ENCODE results near the gene MYO1F. TPM values are rescaled to one million over a fixed set of nuclear protein-coding genes. Genes with fewer than 3 reads are reported as not detected.
"Not testable (repeated sequence)": the region's sequence is repeated elsewhere in the genome, so short reads cannot be mapped to it uniquely, and the experiment has no call there.

The MYO1F gene
- total RNA-seq, 1 experiment from 2014 or later = 0.17 TPM

GRCh38 chr19:8600064-8600463 lies 22.8 kb upstream of the MYO1F start:
- no peak for DNase-seq (ENCODE audit: low spot score)

- DNase-seq (ENCODE audit: low spot score) = no peak
These were observed 18.9 kb upstream of the MYO1F start for GRCh38 chr19:8596168-8596567.

GRCh38 chr19:8595651-8596050 lies 18.4 kb upstream of the MYO1F start:
- DNase-seq (ENCODE audit: low spot score) = no peak

DNA sequence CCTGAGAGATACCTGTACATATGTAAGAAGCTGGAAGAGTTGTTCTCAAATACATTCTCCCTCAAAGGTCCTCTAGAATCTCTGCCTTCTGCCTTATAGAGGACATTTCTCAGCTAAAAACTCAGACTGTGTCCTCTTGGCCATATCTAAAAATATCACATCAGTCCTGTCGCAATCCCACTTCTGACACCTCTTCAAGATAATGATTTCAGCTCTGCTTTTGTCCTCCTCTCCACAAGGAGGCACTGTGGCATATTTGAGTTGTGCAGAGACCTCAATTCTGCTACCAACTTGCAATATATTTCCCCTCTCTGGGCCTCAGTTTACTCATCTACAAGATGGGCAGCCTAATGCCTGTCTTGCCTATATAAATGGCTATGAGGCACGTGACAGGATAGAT lies 16.7 kb upstream of the MYO1F start:
- DNase-seq (ENCODE audit: low spot score) = no peak

GRCh38 chr19:8592231-8593009 lies 15.2 kb upstream of the MYO1F start:
- DNase-seq (ENCODE audit: low spot score) = peak; percentile 86

DNA sequence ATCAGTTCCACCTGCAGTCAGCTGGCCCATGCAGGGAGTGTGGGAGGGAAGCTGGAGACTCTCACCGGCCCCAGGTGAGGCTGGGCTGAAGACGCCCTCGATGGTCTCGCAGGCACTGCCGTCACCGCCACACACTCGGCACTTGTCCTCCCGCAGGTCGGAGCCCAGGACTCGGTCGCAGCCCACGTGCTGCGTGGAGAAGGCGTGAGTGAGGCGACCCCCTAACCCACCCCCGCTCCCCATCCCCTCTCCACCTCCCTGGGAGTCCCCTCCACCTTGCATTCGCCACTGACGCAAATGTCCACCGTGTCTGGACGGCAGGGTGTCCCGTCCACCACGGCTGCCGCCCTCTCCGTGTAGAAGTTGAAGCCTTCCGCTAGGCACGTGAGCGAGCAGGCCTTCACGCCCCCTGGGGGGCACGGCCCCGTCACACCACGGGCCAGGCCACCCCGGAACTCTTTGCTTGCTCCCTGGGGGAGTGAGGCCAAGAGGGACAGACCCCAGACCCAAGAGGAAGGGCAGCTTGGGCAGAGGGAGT lies 12.0 kb upstream of the MYO1F start:
- no peak for DNase-seq (ENCODE audit: low spot score)

- peak; percentile 65 for DNase-seq (ENCODE audit: low spot score)
These were observed 8.9 kb upstream of the MYO1F start for GRCh38 chr19:8585894-8586750.

GRCh38 chr19:8584965-8585893 lies 8.0 kb upstream of the MYO1F start:
- DNase-seq (ENCODE audit: low spot score) = no peak

GRCh38 chr19:8580710-8581281 lies 3.6 kb upstream of the MYO1F start:
- DNase-seq (ENCODE audit: low spot score) = peak; percentile 86

DNA sequence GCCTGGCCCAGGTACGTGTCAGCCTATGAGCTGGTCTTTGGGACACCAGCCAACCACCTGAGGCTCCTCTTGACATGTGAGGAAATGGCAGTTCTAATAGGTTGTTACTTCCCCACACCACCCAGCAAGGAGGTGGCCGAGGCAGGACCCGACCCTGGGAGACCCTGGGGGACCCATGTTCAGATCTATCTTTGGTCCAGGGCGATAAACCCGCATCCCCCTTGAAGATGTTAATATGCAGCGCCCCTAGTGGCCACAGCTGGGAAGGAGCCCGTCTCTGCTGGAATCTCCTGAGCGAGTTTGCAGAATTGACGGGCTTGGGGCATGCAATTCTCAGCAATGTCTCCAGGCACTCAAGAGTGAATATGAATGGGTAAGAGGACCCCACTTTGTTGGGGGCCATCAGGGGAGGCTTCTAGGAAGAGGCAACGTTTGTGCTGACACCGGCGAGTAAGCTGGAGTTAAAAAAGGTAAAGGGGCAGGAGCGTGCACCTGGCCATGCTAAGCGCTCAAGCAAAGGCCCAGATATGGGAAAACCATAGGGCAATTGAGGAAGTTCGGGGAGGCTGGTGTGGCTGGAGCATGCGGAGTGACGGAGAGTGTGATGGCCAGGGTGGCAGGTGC lies 1.5 kb upstream of the MYO1F start:
- peak; percentile 58 for DNase-seq (ENCODE audit: low spot score)

DNA sequence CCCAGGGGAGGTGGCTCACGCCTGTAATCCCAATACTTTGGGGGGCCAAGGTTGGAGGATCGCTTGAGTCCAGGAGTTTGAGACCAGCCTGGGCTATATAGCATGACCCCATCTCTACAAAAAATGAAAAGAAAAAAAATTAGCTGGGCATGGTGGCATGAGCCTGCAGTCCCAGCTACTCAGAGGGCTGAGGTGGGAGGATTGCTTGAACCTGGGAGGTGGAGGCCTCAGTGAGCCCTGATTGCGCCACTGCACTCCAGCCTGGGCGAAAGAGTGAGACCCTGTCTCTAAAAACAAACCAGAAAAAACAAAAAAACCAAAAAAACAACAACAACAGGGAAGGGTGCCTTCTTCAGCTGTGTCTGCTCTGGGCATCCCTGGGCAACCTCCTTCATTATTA lies 499 bp upstream of the MYO1F start:
- no peak for DNase-seq (ENCODE audit: low spot score)

DNA sequence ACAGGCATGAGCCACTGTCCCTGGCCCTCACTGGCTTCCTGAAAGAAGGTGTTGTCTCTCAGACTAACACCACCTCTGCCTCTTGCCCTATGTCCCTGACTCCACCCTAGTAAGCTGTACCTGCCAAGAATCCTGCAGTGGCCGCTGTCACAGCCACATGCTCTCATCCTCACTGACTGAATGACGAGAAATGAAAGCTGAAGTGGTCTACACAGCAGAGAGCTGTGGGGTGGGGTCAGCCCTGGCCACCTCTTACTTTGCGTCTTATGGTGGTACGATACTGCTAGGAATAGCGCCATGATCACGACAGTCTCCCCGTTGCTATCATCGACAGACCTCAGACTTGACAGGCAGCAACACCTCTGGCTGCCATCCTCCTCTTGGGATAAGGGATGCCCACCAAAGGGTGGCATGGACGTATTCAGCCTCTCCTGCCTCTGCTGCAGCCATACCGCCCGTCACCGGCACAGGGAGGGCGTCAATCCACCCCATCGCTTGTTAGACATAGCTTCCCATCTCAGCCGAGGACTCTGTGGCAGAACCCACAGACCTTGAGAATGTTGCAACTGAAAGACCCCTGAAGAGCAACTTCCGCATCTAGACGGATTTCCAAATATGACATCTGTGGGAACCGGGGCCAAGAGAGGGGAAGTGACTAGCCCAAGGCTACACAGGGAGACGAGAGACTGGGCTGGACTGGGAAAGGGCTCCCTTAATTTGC lies 809 bp downstream of the MYO1F start:
- no peak for DNase-seq (ENCODE audit: low spot score)

DNA sequence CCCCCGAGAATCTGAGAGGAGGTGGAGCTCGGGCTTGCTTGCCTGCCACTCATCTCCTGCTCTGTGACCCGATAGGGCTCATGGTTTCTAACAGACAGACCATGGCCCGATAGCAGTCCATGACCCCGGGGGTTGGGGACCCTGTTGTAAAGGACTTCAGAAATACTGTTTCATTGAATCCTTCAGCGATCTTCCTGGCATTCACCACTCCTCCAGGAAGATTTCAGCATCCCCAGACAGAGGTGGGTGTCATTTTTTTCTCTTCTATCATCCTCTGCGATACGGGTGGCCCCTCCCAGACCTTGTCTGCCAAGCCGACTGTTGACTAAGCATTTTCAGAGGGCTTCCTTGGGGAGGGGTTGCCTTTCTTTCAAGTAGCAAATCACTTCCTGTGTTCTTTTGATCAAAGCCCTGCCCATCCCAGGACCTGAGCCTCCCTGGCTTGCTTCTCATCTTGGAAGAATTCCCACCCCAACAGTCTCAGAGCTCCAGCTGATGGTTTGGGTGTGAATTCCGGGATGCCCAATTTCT lies 1.7 kb downstream of the MYO1F start:
- peak; percentile 68 for DNase-seq (ENCODE audit: low spot score)

- DNase-seq (ENCODE audit: low spot score) = not testable (repeated sequence)
These were observed 2.7 kb downstream of the MYO1F start for GRCh38 chr19:8574619-8574922.

DNA sequence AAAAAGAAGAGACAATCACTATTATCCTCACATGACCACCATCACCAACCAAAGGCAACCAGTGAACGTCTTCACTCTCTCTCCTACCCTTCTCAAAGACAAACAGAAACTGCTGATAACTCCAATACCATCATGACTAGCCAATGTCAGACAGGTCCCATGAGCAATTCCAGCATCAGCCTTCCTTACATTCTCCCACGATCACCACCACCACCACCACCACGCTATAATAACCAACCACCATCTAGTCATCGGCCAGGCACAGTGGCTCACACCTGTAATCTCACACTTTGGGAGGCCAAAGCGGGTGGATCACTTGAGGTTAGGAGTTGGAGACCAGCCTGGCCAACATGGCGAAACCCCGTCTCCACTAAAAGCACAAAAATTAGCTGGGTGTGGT lies 3.9 kb downstream of the MYO1F start:
- no peak for DNase-seq (ENCODE audit: low spot score)

- peak; percentile 72 for DNase-seq (ENCODE audit: low spot score)
These were observed 6.2 kb downstream of the MYO1F start for GRCh38 chr19:8571006-8571411.

DNA sequence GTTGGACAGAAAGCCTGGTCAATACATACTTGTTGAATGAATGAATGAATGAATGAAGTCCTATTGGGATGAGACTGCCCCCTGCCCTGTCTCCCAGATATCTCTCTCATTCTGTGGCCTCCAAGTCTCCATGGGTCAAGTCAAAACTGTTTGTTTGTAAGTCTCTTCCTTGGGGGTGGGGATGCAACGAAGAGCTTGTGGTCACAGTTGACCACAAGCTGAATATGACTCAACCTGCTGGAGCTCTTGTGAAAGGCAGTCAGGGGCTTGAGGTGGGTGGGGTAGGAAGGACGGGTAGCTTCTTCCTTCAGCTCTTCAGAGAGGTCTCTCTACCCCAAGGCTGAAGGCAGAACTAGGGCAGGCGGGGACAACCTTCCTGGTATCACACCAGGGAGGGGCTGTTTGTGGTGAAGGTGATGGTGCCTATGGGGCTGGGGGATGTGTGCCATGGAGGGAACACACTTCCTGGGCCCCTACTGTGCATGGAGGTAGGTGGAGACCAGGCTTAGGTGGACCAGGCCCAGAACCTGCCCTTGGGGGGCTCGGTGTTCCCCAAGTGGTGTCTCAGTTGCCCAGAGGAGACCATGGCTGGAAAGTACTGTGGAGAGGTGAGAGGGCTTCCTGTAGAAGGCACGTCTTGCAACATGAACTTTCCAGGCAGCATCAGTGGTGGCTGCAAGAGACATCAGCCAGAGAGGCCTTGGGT lies 8.0 kb downstream of the MYO1F start:
- peak; percentile 96 for DNase-seq (ENCODE audit: low spot score)

GRCh38 chr19:8567522-8568172 lies 9.6 kb downstream of the MYO1F start:
- no peak for DNase-seq (ENCODE audit: low spot score)

DNA sequence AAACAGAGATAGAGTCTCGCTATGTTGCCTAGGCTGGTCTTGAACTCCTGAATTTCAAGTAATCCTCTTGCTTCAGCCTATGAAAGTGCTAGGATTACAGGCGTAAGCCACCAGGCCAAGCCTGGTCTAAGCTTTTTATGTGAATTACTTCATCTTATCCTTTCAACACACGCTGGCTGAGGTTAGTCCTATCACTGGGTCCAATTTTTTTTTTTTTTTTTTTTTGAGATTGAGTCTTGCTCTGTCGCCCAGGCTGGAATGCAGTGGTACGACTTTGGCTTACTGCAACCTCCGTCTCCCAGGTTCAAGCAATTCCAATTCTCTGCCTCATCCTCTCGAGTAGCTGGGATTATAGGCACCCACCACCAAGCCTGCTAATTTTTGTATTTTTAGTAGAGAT lies 10.4 kb downstream of the MYO1F start:
- DNase-seq (ENCODE audit: low spot score) = no peak

Data from H4 (cell line).